Measurements from ENCODE around the gene SLC31A2.

The SLC31A2 gene

DNA sequence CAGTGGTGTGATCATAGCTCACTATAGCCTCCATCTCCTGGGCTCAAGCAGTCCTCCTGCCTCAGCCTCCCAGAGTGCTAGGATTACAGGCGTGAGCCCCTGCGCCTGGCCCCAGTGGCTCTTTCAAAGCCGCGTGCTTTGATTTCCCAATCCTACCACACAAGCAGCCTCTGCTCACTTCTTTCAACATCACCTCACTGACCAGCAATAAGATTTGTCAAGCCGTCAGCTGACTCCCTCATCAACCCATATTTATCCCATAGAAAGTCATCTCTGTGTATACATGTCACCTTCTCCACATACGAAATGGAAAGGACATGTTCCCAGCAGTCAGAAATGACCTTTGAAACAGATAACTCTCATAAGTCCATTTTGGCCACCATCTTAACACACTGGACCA, 26.0 kb downstream of the SLC31A2 start:
- TF ChIP-seq, protein P1, sequence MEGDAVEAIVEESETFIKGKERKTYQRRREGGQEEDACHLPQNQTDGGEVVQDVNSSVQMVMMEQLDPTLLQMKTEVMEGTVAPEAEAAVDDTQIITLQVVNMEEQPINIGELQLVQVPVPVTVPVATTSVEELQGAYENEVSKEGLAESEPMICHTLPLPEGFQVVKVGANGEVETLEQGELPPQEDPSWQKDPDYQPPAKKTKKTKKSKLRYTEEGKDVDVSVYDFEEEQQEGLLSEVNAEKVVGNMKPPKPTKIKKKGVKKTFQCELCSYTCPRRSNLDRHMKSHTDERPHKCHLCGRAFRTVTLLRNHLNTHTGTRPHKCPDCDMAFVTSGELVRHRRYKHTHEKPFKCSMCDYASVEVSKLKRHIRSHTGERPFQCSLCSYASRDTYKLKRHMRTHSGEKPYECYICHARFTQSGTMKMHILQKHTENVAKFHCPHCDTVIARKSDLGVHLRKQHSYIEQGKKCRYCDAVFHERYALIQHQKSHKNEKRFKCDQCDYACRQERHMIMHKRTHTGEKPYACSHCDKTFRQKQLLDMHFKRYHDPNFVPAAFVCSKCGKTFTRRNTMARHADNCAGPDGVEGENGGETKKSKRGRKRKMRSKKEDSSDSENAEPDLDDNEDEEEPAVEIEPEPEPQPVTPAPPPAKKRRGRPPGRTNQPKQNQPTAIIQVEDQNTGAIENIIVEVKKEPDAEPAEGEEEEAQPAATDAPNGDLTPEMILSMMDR (IDR thresholded peaks at IDR 0.05) = no peak

DNA sequence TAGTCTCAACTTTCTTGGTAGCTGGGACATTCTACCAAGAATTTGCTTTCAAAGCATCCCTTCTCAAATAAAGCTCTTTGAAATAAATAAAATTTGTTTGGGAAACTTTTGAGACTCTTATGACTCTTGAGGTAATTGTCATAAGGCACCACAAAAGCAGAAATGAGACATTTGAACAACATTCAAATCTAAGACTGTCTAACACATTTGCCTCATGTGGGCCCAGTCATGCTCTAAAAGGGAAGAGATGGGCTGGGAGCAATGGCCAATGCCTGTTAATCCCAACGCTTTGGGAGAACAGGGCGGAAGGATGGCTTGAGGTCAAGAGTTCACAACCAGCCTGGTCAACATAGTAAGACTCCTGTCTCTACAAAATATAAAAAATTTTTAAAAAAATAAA, 26.4 kb downstream of the SLC31A2 start:
- TF ChIP-seq, protein P1 (IDR thresholded peaks at IDR 0.05) = no peak

DNA sequence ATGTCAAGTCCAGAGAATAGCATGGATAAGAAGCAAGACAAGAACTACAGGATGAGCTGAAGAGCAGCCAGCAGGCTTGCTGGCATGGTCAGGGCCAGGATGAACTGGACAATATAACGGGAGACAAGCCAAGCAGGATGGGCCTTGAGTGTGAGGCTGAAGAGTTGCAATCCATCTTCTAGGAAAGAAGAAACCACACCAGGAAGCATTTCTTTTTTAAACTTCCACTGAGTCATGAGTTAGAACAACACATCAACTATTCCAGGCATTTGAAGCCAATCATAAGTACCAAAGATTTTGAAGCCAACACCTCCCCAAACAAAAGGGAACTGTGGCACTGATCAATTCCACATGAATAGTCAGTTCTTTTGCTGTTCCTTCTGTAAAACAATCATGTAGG, 27.3 kb downstream of the SLC31A2 start:
- TF ChIP-seq, protein P1 (IDR thresholded peaks at IDR 0.05) = no peak

DNA sequence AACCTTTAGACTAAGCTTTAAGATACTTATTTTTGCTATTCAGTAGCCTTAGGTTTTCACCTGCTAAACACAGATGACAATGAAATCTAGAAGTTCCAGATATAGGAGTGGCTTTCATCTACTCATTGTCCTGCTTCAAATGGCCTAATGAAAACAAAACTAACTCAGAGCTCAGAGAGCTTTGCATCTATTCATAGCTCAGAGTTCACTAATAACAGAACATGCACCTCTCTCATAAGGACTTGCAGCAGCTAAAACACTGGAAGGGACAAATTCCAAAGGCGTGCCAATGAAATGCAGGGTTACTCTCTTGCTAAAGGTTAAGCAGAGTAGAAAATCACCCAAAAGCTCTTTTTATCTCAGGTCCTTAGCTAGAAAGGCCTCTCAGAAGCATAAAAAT, 29.0 kb downstream of the SLC31A2 start:
- TF ChIP-seq, protein P1 (IDR thresholded peaks at IDR 0.05) = no peak

DNA sequence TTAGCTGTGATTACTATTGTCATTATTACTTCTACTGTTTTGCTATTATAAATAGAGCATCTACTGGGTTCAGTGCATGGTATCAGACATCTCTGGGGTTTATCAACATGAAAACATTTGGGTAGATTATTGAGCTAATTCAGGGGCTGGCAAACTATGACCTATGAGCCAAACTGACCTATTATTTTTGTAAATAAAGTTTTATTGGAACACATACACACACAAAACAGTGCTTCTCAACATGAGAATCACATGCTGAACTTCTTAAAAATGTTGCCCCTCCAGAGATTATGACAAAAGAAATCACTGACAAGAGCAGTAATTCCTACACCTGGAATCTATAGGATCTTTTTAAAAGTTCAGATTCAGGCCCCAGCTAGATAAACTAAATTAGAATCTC, 30.4 kb downstream of the SLC31A2 start:
- TF ChIP-seq, protein P1 (IDR thresholded peaks at IDR 0.05) = no peak

DNA sequence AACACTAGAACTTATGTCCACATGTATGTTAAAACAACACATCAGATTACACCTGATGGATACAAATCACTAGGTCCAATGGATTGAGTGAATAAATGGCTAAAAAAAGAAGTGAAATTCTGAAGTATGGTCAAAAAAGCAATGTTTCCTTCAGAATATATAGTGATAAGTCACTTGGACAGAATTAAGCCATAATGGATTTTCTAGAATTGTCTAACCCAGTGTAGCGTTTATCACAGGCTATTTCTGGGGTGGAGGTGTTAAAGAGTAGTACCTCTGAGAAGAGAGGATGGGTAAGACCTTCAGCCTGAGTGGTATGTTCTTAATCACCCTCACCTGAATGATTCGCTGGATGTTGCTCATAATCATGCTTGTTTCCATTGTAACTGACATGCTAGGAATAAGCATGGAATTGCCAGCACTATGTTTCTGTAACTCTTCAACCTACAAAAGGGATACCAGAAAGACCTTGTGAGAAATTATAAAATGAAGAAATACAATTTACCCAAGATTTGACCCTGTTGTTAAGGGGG, 33.2 kb downstream of the SLC31A2 start:
- TF ChIP-seq, protein P1 (IDR thresholded peaks at IDR 0.05) = no peak

DNA sequence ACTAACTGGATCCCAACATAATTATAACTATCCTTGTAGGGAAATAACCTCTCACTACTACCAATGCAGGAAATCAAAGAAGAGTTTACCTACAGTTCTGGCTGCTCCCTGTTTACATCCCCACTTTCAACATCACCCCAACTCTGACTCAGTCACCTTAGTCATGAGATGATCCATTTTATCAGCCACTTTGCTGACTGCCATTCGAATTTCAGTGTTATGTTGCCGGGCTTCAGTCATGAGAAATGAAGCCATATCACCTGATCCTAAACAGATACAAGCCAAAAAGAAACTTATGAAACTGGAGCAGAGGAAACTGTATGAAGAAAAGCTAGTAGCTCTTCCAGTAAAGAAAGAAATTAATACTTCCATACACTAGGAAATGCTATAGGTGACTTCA, 33.7 kb downstream of the SLC31A2 start:
- TF ChIP-seq, protein P1 (IDR thresholded peaks at IDR 0.05) = no peak

DNA sequence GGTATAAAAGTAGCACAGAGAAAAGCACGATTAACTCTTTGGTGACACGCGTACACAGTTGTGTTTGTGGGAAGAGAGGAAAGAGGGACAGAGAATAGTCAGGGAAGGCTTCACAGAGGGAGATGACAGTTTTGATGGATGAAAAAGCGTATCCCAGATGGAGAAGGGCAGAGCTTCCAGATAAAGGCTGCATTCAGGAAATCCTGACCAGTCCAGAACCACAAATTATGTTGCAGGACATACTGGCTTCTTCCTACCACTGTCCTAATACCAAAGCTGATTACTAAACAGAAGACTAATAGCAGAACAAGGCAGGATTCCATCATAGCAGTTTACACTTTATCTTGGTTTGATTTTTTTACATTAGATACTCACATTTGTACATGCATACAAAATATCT, 34.5 kb downstream of the SLC31A2 start:
- TF ChIP-seq, protein P1 (IDR thresholded peaks at IDR 0.05) = no peak

Data from LNCAP (cell line).